ENCODE data around the gene TMEM35A.

- TF ChIP-seq CTCF (IDR thresholded peaks at IDR 0.05; ENCODE audit: low read depth, low read length, missing input control) (no peak), MAX (IDR thresholded peaks at IDR 0.05) (no peak), YY1 (IDR thresholded peaks at IDR 0.05) (no peak), ZBTB33 (IDR thresholded peaks at IDR 0.05) (no peak)
These were observed 38.5 kb upstream of the TMEM35A start for GRCh38 chrX:101040197-101040596.
